ENCODE measurements around the gene SEMA4G.
A peak's percentile ranks its signal among the peaks of the same experiment; 100 is the strongest.
"Not testable (repeated sequence)": the region's sequence is repeated elsewhere in the genome, so short reads cannot be mapped to it uniquely, and the experiment has no call there.

Gene SEMA4G

DNA sequence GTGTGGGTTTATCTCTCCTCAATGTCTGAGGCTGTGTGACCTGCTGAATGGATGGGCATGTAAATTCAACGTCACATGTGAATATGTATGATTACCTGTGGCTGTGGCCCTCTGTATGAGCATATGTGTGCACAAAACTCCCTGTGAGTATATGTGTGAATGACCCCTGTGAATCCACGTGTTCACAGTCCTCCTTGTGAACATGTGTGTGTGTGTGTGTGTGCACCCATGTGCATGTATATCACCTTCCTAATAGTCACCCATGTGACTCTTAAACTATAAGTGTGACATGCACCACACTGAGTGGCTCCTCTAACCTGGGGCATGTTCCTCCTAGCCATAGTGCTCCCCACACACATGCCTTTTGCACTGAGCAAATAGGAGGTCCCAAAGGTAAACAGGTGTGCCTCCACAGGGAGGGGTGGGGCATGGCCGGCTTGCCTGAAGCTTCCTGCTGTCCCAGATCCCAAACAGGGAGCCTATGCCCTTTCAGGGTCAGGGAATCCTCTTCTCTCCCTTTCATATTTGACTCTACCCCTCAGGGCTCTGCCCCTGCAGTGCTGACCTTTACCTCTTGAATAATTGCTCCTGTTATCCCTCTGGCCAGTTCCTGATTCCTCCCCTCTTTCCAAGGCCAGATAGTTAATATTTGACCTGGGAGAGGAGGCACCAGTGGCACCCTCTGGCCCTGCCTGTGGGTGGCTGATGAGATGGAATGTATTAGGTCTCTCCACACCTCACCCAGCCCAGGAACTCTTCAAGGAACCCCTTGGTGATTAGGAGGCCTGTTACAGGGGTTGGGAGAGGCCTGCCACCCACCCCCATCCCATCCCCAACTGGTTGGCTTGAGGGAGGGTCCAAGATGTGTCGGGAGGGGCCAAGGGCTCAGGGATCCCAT, 1.9 kb downstream of the SEMA4G start:
- ATAC-seq: no peak
- no peak for DNase-seq

DNA sequence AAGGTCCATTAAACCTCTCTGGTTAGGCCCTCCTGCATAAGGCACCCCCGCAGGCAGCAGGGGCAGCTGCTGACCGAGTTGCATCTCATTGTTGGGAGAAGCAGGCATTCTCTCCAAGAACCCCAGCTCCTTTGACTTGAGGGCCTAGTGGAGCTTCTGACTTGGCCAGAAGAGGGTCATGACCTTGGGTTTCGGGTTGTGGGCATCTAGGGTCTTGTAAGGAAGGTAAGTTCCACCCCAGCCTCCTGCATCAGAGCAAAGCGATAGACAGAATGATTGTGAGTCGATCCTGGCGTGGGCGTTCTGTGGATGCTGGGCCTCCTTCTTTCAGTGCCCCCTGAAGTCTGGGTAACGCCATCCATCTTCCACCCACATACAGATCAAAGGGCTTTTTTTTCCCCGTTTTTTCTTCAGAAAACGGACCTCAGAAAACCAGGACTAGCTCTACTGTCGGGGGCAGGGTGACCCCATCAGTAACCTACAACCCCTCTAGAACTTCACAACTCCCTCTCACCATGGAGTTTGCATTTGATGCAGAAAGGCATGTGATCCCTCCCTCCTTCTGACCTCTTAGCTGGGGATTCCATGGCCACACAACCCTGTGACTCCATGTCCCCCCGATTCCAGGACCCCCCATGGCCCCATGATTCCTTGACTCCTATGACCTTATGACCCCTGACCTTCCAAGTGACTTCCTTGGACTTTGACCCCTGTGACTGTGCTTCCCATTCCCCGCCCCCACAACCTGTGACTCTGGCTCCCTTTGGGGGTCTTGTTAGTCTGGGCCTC, 3.0 kb downstream of the SEMA4G start:
- DNase-seq: no peak
- ATAC-seq: no peak

DNA sequence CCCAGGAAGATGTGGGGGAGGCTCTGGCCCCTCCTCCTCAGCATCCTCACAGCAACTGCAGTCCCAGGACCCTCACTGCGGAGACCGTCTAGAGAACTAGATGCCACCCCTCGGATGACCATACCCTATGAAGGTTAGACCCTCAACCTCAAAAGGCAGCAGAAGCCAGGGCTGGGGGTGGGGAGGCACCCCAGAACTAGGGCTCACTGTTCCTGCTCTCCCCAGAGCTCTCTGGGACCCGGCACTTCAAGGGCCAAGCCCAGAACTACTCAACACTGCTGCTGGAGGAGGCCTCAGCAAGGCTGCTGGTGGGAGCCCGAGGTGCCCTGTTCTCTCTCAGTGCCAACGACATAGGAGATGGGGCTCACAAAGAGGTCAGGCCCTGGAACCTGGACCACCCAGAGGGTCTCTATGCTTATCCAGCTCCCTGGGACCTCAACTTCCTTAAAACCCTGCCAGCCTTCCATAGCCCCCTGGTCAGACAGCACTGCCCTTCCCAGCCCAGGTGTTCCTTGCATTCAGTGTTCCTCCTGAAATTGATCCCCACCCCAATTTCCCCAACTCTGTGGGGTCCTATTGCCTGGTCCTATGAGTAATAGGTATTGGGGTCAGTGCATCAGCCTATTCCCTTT, 3.7 kb downstream of the SEMA4G start:
- no peak for DNase-seq
- ATAC-seq: no peak

DNA sequence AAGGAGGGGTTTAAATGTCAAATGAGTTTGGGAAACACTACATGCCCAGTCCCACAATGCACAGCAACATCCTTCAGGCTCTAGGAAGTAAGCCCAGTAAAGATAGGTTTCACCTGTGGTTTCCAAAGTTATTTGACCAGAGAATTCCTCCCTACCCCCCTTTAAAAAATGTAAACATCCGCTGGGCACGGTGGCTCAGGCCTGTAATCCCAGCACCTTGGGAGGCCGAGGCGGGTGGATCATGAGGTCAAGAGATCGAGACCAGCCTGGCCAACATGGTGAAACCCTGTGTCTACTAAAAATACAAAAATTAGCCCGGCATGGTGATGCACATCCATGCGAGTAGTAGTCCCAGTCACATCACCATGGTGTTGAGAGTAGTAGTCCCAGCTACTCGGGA, 6.1 kb downstream of the SEMA4G start:
- ATAC-seq, DNase-seq: not testable (repeated sequence)

DNA sequence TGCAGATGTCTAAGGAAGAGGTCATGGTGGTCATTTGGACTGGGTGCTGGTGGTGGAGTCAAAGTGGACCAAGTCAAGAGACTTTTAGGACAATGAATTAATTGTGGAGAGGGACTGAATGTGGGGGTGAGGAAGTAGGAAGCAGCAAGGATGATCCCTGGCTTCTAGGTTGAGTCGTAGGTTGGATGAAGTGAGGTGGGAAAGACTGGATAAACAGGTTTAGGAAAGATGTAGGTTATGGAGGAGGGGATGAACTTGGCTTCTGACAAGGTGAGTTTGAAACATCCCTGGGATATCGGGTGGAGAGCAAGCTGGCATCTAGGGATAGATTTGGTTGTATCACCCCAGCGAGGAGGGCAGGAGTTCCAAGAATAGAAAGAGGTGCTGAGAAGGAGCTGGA, 7.6 kb downstream of the SEMA4G start:
- no peak for ATAC-seq
- DNase-seq: no peak

DNA sequence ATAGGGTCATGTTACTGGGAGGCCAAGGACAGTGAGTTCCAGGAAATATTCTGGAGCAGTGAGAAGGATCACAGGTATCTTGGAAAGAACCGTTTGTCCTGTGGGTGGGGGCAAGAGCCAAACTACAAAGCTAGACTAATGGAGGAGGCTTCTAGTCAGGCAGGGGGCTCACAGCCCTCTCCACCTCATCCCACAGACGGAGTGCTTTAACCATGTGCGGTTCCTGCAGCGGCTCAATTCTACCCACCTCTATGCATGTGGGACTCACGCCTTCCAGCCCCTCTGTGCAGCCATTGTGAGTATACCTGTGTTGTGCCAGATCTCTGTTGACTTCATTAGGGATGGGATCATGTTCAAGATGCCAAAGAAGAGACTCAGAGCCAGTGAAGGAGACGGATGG, 8.1 kb downstream of the SEMA4G start:
- DNase-seq (no peak), ATAC-seq (no peak)

DNA sequence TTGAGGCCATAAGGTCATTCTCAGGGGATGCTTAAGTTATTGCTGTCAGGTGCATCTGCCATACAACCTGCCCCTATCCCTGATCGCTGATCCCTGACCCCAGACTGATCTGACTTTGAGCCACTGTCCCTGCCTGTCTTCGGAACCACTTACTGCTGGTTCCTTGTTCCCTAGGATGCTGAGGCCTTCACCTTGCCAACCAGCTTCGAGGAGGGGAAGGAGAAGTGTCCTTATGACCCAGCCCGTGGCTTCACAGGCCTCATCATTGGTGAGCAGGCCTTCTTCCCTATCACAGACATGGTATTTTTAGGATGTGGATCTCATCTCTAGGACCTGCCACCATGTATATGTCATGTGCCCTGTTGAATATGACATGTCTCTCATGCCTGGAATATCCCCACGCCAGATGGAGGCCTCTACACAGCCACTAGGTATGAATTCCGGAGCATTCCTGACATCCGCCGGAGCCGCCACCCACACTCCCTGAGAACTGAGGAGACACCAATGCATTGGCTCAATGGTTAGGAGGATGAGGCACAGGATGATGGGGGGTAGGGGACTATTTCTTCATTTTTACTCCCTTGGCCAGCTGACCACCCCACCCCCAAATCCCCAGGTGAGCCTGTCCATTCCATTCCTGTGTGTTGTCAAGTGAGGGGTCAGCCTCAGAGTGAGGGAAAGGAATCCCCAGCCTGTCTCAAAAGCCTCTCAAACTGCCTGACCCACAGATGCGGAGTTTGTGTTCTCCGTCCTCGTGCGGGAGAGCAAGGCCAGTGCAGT, 9.0 kb downstream of the SEMA4G start:
- ATAC-seq (no peak), DNase-seq (no peak)

DNA sequence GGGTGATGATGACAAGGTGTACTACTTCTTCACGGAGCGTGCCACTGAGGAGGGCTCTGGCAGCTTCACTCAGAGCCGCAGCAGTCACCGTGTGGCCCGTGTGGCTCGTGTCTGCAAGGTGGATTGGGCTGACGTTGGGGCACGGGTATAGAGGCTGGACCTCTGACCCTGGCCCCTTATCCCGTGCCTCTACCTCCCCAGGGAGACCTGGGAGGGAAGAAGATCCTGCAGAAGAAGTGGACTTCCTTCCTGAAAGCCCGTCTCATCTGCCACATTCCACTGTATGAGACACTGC, 9.5 kb downstream of the SEMA4G start:
- no peak for ATAC-seq
- no peak for DNase-seq

DNA sequence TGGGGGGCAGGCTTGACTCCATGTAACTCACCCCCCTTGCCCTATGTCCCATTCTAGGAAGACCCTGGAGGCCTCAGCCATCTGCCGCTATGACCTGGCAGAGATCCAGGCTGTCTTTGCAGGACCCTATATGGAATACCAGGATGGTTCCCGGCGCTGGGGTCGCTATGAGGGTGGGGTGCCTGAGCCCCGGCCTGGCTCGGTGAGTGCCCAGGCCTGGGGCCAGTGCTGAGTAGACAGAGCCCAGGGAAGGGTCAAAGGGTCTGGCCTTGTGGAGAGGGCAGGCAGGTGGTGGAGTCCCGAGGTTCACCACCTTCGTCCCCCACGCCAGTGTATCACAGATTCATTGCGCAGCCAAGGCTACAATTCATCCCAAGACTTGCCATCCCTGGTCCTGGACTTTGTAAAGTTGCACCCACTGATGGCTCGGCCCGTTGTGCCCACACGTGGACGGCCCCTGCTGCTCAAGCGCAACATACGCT, 10.5 kb downstream of the SEMA4G start:
- no peak for DNase-seq
- ATAC-seq: no peak

DNA sequence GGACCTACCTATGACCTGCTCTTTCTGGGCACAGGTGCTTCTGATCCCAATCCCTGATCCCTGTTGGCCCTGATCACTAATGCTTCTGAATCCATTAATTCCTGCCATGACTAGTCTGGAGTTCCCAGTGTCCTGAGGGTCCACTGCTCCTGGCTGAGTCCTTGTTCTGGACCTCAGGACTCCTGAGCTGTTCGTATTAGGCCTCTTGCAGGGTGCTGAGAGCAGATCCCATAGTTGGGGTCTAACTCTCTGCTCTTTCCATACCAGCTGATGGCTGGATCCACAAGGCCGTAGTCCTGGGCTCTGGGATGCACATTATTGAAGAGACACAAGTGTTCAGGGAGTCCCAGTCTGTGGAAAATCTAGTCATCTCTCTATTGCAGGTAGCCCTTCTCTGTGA, 11.0 kb downstream of the SEMA4G start:
- no peak for DNase-seq
- no peak for ATAC-seq

DNA sequence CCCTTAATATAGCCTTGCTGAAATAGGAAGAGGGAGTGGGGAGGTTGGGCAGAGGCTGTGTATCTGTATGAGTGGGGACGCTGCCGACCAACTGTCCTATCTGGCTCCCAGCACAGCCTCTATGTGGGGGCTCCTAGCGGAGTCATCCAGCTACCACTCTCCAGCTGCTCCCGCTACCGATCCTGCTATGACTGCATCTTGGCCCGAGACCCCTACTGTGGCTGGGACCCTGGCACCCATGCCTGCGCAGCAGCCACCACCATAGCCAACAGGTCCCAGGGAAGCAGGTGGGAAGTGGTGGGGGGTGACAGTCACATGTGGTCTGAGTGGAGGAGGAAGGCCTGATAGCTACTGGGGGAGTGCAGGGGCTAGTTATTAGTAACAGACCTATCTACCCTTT, 11.4 kb downstream of the SEMA4G start:
- ATAC-seq (no peak), DNase-seq (no peak)

DNA sequence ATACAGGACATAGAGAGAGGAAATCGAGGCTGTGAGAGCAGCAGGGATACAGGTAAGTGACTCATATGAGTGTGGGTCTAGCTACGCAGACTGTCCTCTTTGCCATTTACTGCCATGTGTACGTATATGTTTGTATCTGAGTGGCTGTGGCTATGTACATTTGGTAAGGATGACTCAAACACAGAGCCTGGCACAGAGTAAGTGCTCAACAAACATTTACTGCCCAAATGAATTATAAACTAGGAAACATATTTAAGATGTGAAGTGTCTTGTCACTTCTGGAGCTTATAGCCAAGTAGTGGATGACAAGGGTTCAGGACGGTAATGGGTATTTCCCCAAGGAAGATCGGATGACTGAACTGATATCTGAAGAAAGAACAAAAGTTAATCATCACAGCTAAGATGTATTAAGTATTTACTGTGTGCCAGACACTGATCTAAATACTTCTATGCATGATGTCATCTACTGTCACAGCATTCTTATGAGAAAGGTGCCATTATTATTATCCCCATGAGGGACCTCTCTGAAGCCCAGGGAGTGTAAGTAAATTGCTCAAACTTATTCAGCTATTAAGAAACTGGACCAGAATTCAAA, 12.0 kb downstream of the SEMA4G start:
- DNase-seq (no peak), ATAC-seq (no peak)

DNA sequence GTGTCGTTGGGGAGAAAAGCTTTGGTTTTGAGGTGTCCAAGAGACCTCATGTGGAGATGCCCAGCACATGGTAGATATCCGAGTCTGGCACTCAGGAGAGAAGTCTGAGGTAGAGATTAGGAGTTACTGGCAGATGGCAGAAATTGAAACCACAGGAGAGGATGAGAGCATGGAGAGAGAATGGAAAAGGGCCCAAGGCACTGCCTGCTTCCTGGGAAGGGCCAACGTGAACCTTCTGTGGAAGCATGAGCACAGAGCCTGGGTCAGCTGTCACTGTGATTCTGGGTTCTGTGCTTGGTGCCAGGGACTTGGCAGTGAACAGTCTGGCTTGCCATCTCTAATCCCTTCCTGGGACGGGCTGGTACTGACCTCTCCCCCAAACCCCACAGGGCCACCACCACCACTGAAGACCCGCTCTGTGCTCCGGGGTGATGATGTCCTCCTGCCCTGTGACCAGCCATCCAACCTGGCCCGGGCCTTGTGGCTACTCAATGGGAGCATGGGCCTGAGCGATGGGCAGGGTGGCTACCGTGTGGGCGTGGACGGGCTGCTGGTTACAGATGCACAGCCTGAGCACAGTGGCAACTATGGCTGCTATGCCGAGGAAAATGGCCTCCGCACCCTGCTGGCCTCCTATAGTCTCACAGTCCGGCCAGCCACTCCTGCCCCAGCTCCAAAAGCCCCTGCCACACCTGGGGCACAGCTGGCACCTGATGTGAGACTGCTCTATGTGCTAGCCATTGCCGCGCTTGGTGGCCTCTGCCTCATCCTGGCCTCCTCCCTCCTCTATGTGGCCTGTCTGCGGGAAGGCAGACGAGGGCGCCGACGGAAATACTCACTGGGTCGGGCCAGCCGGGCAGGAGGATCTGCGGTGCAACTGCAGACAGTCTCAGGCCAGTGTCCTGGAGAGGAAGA, 13.9 kb downstream of the SEMA4G start:
- no peak for DNase-seq

DNA sequence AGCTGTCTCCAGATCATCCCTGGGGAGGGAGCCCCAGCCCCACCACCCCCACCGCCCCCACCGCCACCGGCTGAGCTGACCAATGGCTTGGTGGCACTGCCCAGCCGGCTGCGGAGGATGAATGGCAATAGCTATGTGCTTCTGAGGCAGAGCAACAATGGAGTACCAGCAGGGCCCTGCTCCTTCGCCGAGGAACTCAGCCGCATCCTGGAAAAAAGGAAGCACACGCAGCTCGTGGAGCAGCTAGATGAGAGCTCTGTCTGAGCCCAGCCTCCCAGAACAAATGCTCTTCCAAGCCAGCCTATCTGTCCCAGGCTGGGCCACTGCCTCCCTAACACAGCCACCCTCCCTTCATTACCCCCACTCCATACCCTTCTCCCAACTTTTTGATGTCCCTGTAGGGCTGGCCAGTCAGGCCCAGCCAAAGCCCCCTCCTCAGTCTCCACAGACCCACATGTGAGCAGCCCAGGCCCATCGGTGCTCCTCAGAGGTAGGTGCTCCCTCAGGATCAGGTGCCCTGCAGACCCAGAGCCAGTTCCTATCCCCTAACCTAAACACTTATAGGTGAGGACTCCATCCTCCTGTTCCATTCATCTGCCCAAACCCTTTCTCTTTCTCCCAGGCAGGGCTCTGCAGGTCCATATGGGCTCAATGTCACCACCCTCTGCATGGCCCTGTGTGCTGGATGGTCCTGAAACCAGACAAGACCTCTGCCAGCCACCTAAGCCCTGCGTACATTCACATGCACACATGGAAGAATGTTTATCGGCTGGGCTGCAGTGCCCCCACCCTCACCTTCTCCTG, 14.8 kb downstream of the SEMA4G start:
- DNase-seq: no peak
- no peak for ATAC-seq

More for the DNA sequence above, 13.9 kb downstream of the SEMA4G start:
- ATAC-seq: no peak

DNA sequence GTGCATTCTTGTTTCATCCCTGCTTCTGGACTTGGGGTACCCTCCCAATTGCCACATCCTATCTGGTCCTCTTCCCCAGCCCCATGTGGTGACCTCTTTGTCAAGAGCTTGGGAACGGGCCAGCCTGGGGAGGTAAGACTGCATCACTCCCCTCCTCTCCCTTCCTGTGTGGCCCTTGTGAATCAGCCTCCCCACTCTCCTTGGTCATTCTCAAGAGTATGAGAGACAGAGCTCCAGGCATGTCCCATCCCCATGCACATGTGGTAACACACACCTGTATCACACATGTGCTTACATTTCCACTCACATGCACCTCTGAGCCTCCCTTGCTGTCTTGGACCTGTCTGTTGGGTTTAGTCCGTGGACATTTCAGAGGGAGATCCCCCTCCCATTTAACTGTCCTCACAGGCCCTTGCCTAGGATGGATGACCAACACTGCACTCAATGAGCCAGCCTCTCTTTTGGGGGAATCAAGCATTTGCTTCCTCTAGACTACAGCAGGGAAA, 15.4 kb downstream of the SEMA4G start:
- DNase-seq (no peak), ATAC-seq (no peak)

DNA sequence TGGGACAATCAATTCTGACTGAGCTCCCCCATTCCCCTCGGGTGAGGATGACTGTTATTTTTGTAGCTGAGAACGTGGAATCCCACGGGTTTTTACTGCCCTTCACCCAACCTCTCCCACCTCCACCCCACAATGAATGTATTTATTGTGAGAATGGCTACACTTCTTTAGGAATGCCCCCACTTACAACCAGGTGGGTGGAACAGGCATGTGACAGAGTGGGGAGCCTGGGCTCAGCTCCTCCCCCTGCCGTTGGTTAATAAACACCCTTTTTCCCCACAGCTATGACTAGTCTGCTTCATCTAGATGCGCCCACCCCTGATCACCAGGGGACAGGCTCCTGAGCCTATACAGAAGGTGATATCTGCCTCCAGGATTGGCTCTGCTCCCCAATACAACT, 16.0 kb downstream of the SEMA4G start:
- no peak for DNase-seq
- no peak for ATAC-seq

DNA sequence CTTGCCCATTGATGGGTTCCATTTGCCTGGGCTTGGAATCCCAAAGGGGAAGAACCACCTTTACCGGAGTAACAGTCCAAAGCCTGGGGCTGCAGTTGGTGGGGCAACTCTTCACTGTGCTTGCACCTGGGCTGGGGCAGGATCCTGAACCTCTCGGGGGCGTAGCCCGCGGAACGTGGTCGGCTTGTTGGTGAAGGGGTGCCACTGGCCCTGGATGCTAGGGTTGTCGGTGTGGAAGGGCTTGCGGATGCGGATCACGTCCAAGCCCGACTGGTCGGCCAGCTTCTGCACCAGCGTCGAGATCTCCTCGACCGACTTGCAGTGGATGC, 17.3 kb downstream of the SEMA4G start:
- ATAC-seq (no peak), DNase-seq (no peak)

DNA sequence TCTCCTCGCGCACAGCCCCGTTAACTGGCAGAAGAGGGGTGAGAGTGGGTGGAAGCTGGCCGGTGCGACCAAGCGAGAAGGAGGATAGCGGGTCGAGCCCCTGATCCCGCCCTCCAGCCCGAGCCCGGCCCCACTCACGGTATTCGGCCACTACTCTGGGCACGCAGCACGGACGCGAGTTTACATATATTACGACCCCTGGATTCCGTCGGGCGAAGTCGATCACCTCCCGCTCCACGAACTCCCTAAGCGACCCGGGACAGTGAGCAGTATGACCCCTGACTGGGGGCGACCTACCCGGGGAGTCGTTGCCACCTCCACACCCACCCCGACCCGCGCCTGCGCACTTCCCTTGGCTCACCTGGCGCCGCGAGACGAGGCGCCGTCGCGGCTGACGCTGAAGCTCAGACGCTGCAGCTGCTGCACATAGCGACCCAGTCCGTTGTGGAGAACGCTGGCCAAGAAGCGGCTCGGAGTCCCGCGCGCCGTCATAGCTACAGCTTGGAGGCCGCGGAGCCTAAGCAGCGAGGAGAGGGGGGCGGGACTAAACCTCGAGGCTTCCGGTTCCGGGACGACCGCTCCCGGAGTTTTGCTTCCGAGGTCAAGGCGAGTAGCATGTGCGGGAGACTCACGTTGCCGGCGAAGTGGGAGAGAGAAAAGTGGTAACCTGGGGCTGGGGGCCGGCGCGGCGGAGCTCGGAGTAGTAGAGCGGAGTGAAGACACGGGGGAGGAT, 17.8 kb downstream of the SEMA4G start, which contains the start of the genes MRPL43 and TWNK:
TSS of gene MRPL43 (minus strand) at position 546 of the 733 bp plus-strand sequence. CDS start at position 492, 54 bp downstream.
TSS of gene TWNK (plus strand) at position 592 of the 733 bp plus-strand sequence. CDS start 668 bp downstream, outside the sequence.
- peak; percentile 89 for ATAC-seq

DNA sequence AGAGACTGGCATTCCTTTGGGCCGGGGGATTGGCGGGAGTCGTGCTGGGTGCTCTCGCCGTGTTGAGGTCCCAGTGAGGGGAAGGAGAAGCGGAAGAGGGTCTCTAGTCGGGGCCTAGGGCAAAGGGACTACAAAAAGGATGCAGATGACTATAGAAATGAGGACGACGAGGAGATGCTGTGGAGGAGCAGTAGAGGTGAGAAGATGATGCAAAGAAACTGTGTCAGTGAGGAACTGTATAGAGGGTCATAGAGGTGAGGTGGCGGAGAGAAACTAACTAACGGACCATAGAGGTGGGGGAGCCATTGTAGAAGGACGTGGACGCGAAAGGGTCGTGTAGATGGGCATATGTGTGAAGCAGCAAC, 18.4 kb downstream of the SEMA4G start:
- DNase-seq: no peak

More for the DNA sequence above, 17.8 kb downstream of the SEMA4G start, which contains the start of the genes MRPL43 and TWNK:
- peak; percentile 89 for DNase-seq

More for the DNA sequence above, 18.4 kb downstream of the SEMA4G start:
- peak; percentile 2 for ATAC-seq

All from stimulated activated naive CD8-positive, alpha-beta T cell treated with anti-CD3 and anti-CD28 coated beads, Interleukin-15, Interleukin-2, amounts not matched to agents 100 U/mL and 50 U/mL, for 24 hours (primary cell).